Peyer's patch (tissue), 4 donors: ENCODE results near the gene HACD2.

ENCODE experiments used
- CTCF ChIP-seq, 6 experiments: fragments of 450-650 bp in 4 of 6; fragments of 200-600 bp in 2 of 6; sonication (generic) in 1 of 6; IDR thresholded peaks; one replicate each; pipeline ENCODE4 v1.5.1; 2017 to 2019; ENCODE audit warnings: antibody characterized with exemption in 6 of 6, mild to moderate bottlenecking in 3 of 6, moderate library complexity in 1 of 6
- POLR2A ChIP-seq, 2 donors: fragments of 450-650 bp; IDR thresholded peaks; one replicate each; pipeline ENCODE4 v1.5.1; 2017; ENCODE audit warnings: antibody characterized with exemption in 2 of 2, mild to moderate bottlenecking in 2 of 2, moderate library complexity in 2 of 2

- no peak for TF ChIP-seq CTCF (IDR thresholded peaks at IDR 0.05)
- TF ChIP-seq POLR2A (IDR thresholded peaks at IDR 0.05): no peak
These were observed 51.2 kb downstream of the HACD2 start for GRCh38 chr3:123533554-123534159.
